H9 (cell line): ENCODE data around the gene ELK1. TPM values are rescaled to one million over a fixed set of nuclear protein-coding genes. Genes with fewer than 3 reads are reported as not detected.

Experiments used
- DNase-seq: peaks from one replicate; pipeline ENCODE4 v3.0.0-alpha.2; 2017
- H2AFZ ChIP-seq: one replicate; pipeline ENCODE4 v1.6.1; 2013; ENCODE audit warnings: mild to moderate bottlenecking, low read length, control low read depth, moderate library complexity
- H2AK5ac ChIP-seq: 2 replicates; pipeline ENCODE4 v1.6.1; 2013; ENCODE audit warnings: low read length, control low read depth, mixed read lengths; ENCODE audit not compliant: insufficient read length
- H2BK120ac ChIP-seq: one replicate; pipeline ENCODE4 v1.6.1; 2013; ENCODE audit warnings: low read depth, mild to moderate bottlenecking, low read length, control low read depth, inconsistent platforms; ENCODE audit not compliant: poor library complexity, severe bottlenecking
- H2BK12ac ChIP-seq: 2 replicates; pipeline ENCODE4 v1.6.1; 2013; ENCODE audit warnings: low read length, control low read depth, mixed read lengths, low read depth; ENCODE audit not compliant: insufficient read length
- H2BK15ac ChIP-seq: 2 replicates; pipeline ENCODE4 v1.6.1; 2013; ENCODE audit warnings: low read depth, low read length, control low read depth
- H2BK20ac ChIP-seq: one replicate; pipeline ENCODE4 v1.6.1; 2013; ENCODE audit warnings: low read depth, mild to moderate bottlenecking, low read length, control low read depth, inconsistent platforms; ENCODE audit not compliant: poor library complexity, severe bottlenecking
- H2BK5ac ChIP-seq: 2 replicates; pipeline ENCODE4 v1.6.1; 2013; ENCODE audit warnings: low read length, control low read depth, mixed read lengths; ENCODE audit not compliant: insufficient read length
- H3K14ac ChIP-seq: 2 replicates; pipeline ENCODE4 v1.6.1; 2013; ENCODE audit warnings: low read length, control low read depth; ENCODE audit not compliant: insufficient read depth
- H3K18ac ChIP-seq: 2 replicates; pipeline ENCODE4 v1.6.1; 2013; ENCODE audit warnings: low read depth, mild to moderate bottlenecking, mixed read lengths, low read length, control low read depth; ENCODE audit not compliant: insufficient read length
- H3K23ac ChIP-seq: 2 replicates; pipeline ENCODE4 v1.6.1; 2013; ENCODE audit warnings: low read length, control low read depth, mixed read lengths, low read depth; ENCODE audit not compliant: insufficient read length
- H3K23me2 ChIP-seq: 2 replicates; pipeline ENCODE4 v1.6.1; 2013; ENCODE audit warnings: low read depth, mild to moderate bottlenecking, mixed read lengths, low read length, control low read depth; ENCODE audit not compliant: insufficient read length, poor library complexity, severe bottlenecking
- H3K27ac ChIP-seq: 2 replicates; pipeline ENCODE4 v1.5.1; 2013; ENCODE audit warnings: low read length, control low read depth, mixed read lengths, low read depth; ENCODE audit not compliant: insufficient read length
- H3K27me3 ChIP-seq: 2 replicates; pipeline ENCODE4 v1.6.1; 2013; ENCODE audit warnings: low read length, control low read depth, inconsistent platforms; ENCODE audit not compliant: insufficient read depth
- H3K4ac ChIP-seq: 2 replicates; pipeline ENCODE4 v1.6.1; 2013; ENCODE audit warnings: low read depth, mild to moderate bottlenecking, control low read depth, inconsistent platforms, low read length, moderate library complexity
- H3K4me1 ChIP-seq: 2 replicates; pipeline ENCODE4 v1.6.1; 2013; ENCODE audit warnings: low read length, control low read depth, inconsistent platforms; ENCODE audit not compliant: insufficient read depth
- H3K4me2 ChIP-seq: 2 replicates; pipeline ENCODE4 v1.6.1; 2013; ENCODE audit warnings: low read length, control low read depth, mixed read lengths; ENCODE audit not compliant: insufficient read length, insufficient read depth
- H3K56ac ChIP-seq: 2 replicates; pipeline ENCODE4 v1.6.1; 2013; ENCODE audit warnings: low read depth, mild to moderate bottlenecking, mixed read lengths, low read length, control low read depth; ENCODE audit not compliant: insufficient read length
- H3K79me1 ChIP-seq: 2 replicates; pipeline ENCODE4 v1.6.1; 2013; ENCODE audit warnings: low read depth, mild to moderate bottlenecking, moderate library complexity, low read length, control low read depth, inconsistent platforms; ENCODE audit not compliant: insufficient read depth, poor library complexity, severe bottlenecking
- H3K79me2 ChIP-seq: 2 replicates; pipeline ENCODE4 v1.6.1; 2013; ENCODE audit warnings: low read length, control low read depth, inconsistent platforms; ENCODE audit not compliant: insufficient read depth
- H3K9ac ChIP-seq: 2 replicates; pipeline ENCODE4 v1.6.1; 2013; ENCODE audit warnings: low read length, control low read depth, mixed read lengths; ENCODE audit not compliant: insufficient read length; ENCODE audit errors: extremely low read depth
- H3K9me3 ChIP-seq: one replicate; pipeline ENCODE4 v1.6.1; 2013; ENCODE audit warnings: low read depth, low read length, inconsistent platforms; ENCODE audit not compliant: control insufficient read depth
- H3T11ph ChIP-seq: one replicate; pipeline ENCODE4 v1.6.1; 2013; ENCODE audit warnings: mild to moderate bottlenecking, low read length, control low read depth, inconsistent platforms
- H4K20me1 ChIP-seq: one replicate; pipeline ENCODE4 v1.6.1; 2013; ENCODE audit not compliant: control insufficient read depth, insufficient read length, insufficient read depth
- H4K5ac ChIP-seq: 2 replicates; pipeline ENCODE4 v1.6.1; 2013; ENCODE audit warnings: low read depth, mild to moderate bottlenecking, mixed read lengths, low read length, control low read depth; ENCODE audit not compliant: insufficient read length
- H4K8ac ChIP-seq: replicated peaks from 2 replicates; pipeline ENCODE4 v1.6.1; 2013; ENCODE audit warnings: low read length, control low read depth, mixed read lengths, low read depth; ENCODE audit not compliant: insufficient read length
- H4K91ac ChIP-seq: 2 replicates; pipeline ENCODE4 v1.6.1; 2013; ENCODE audit warnings: low read depth, mild to moderate bottlenecking, moderate library complexity, mixed read lengths, low read length, control low read depth; ENCODE audit not compliant: insufficient read length
- H3K27ac Mint-ChIP-seq, 3 experiments: 2 replicates in 2 of 3; 3 replicates in 1 of 3; pipeline ENCODE4 v1.8.0; 2020 to 2021; ENCODE audit warnings: mixed read lengths in 3 of 3, mild to moderate bottlenecking in 1 of 3, moderate library complexity in 1 of 3
- H3K27me3 Mint-ChIP-seq: 2 replicates; pipeline ENCODE4 v1.8.0; 2021; ENCODE audit warnings: low read depth, mild to moderate bottlenecking, moderate library complexity, mixed read lengths
- H3K36me3 Mint-ChIP-seq, 3 experiments: 2 replicates in 2 of 3; 3 replicates in 1 of 3; pipeline ENCODE4 v1.8.0; 2020 to 2021; ENCODE audit warnings: low read depth in 3 of 3, mixed read lengths in 3 of 3; ENCODE audit not compliant: insufficient read depth in 1 of 3
- H3K4me1 Mint-ChIP-seq, 2 experiments: 2 replicates each; pipeline ENCODE4 v1.8.0; 2020; ENCODE audit warnings: mixed read lengths in 2 of 2
- H3K4me3 Mint-ChIP-seq, 2 experiments: 2 replicates in 1 of 2; 3 replicates in 1 of 2; pipeline ENCODE4 v1.8.0; 2020 to 2021; ENCODE audit warnings: mild to moderate bottlenecking in 2 of 2, mixed read lengths in 2 of 2, moderate library complexity in 1 of 2
- H3K9me3 Mint-ChIP-seq, 2 experiments: 2 replicates in 1 of 2; 3 replicates in 1 of 2; pipeline ENCODE4 v1.8.0; 2020; ENCODE audit warnings: mild to moderate bottlenecking in 2 of 2, mixed read lengths in 2 of 2, moderate library complexity in 1 of 2
- WGBS: extraction: QIAGEN DNeasy Blood & Tissue Kit; methylation state at CpG from one replicate; pipeline ENCODE4 v1.1.7; 2013; ENCODE audit warnings: missing lambda C conversion rate, low lambda C conversion rate, mixed read lengths; ENCODE audit not compliant: insufficient read length; ENCODE audit errors: extremely low coverage; 5-methylcytosine and 5-hydroxymethylcytosine counted together
- total RNA-seq: library from RNA; stranded (reverse); gene quantifications from 2 replicates; pipeline ENCODE4 v1.2.1, GENCODE V29; 2021
- TF ChIP-seq, protein P1 (sequence below): fragments of 200-600 bp; sonication (generic); conservative IDR thresholded peaks from 3 replicates; pipeline ENCODE4 v1.8.0; 2021; ENCODE audit warnings: antibody characterized with exemption, mild to moderate bottlenecking

ELK1 gene
- total RNA-seq, 1 experiment from 2014 or later = 49.8 TPM

- no peak overlapping the region for H3K4me3 Mint-ChIP-seq
- Histone ChIP-seq H3K79me2 (no peaks in the 10 kb centered on the region), H3K4me1 (no peaks in the 10 kb centered on the region), H3K18ac (no peak overlapping the region), H4K8ac (no peak overlapping the region), H3T11ph (no peak overlapping the region), H2BK12ac (no peak overlapping the region), H3K56ac (no peak overlapping the region), H2BK5ac (no peak overlapping the region), H3K23me2 (no peaks in the 10 kb centered on the region), H3K9ac (no peak overlapping the region), H2BK15ac (no peak overlapping the region), H3K9me3 (peaks cover 27% of the 10 kb centered on the region), H2AK5ac (no peak overlapping the region), H4K5ac (no peak overlapping the region), H4K91ac (no peak overlapping the region), H3K4ac (no peak overlapping the region), H3K79me1 (no peaks in the 10 kb centered on the region), H2AFZ (no peak overlapping the region), H2BK20ac (no peak overlapping the region), H3K4me2 (no peak overlapping the region), H3K23ac (no peak overlapping the region), H2BK120ac (no peak overlapping the region), H3K27ac (no peak overlapping the region), H3K27me3 (no peaks in the 10 kb centered on the region), H4K20me1 (no peaks in the 10 kb centered on the region), H3K14ac (no peak overlapping the region)
- TF ChIP-seq, protein P1, sequence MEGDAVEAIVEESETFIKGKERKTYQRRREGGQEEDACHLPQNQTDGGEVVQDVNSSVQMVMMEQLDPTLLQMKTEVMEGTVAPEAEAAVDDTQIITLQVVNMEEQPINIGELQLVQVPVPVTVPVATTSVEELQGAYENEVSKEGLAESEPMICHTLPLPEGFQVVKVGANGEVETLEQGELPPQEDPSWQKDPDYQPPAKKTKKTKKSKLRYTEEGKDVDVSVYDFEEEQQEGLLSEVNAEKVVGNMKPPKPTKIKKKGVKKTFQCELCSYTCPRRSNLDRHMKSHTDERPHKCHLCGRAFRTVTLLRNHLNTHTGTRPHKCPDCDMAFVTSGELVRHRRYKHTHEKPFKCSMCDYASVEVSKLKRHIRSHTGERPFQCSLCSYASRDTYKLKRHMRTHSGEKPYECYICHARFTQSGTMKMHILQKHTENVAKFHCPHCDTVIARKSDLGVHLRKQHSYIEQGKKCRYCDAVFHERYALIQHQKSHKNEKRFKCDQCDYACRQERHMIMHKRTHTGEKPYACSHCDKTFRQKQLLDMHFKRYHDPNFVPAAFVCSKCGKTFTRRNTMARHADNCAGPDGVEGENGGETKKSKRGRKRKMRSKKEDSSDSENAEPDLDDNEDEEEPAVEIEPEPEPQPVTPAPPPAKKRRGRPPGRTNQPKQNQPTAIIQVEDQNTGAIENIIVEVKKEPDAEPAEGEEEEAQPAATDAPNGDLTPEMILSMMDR = no peak
- no CpG with 5 or more reads among the region's 2 CpGs for WGBS
- H3K36me3 Mint-ChIP-seq = no peaks in the 10 kb centered on the region; a peak in 2 of 7 replicates
- H3K9me3 Mint-ChIP-seq = peaks cover 59 to 71% of the 10 kb centered on the region in 2 experiments
- DNase-seq = no peak
- no peaks in the 10 kb centered on the region for H3K27me3 Mint-ChIP-seq
- H3K4me1 Mint-ChIP-seq = no peaks in the 10 kb centered on the region
- H3K27ac Mint-ChIP-seq = no peak overlapping the region
These were observed 39.8 kb upstream of the ELK1 start for GRCh38 chrX:47690175-47690574.
